LNCaP clone FGC (cell line): ENCODE measurements around the gene SORCS2.

ENCODE experiments used
- DNase-seq: peaks from one replicate; pipeline ENCODE4 v3.0.0-alpha.2; 2011; ENCODE audit warnings: low read depth
- H3K4me3 ChIP-seq: 2 replicates; pipeline ENCODE4 v1.5.1; 2011; ENCODE audit warnings: mild to moderate bottlenecking, low read depth, low read length, control low read depth
- TF ChIP-seq, protein P1 (sequence below): IDR thresholded peaks from 2 replicates; pipeline ENCODE4 v1.5.1; 2012; ENCODE audit warnings: mild to moderate bottlenecking; ENCODE audit not compliant: control insufficient read depth, insufficient read depth; ENCODE audit errors: extremely low read depth

SORCS2 gene

DNA sequence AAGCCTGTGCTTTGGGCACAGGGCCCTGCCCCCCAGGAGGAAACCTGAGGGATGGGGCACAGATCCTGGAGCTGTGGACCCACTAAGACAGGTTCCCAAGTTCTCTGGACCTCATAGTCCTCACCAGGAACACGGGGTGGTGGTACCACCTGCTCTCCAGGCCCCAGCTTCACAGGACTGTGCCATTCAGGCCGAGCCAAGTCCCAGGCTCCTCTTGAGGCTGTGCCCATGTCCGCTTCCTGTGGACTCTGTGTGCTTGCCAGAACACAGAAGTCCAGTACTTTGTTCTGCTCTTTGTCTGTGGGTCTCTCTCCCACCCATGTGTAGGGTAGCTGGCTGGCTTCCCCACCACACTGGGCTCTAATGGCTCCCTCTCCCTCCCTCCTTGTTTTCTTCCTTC lies 346.8 kb downstream of the SORCS2 start:
- H3K4me3 ChIP-seq = no peak overlapping the region
- TF ChIP-seq, protein P1, sequence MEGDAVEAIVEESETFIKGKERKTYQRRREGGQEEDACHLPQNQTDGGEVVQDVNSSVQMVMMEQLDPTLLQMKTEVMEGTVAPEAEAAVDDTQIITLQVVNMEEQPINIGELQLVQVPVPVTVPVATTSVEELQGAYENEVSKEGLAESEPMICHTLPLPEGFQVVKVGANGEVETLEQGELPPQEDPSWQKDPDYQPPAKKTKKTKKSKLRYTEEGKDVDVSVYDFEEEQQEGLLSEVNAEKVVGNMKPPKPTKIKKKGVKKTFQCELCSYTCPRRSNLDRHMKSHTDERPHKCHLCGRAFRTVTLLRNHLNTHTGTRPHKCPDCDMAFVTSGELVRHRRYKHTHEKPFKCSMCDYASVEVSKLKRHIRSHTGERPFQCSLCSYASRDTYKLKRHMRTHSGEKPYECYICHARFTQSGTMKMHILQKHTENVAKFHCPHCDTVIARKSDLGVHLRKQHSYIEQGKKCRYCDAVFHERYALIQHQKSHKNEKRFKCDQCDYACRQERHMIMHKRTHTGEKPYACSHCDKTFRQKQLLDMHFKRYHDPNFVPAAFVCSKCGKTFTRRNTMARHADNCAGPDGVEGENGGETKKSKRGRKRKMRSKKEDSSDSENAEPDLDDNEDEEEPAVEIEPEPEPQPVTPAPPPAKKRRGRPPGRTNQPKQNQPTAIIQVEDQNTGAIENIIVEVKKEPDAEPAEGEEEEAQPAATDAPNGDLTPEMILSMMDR = no peak
- no peak for DNase-seq

DNA sequence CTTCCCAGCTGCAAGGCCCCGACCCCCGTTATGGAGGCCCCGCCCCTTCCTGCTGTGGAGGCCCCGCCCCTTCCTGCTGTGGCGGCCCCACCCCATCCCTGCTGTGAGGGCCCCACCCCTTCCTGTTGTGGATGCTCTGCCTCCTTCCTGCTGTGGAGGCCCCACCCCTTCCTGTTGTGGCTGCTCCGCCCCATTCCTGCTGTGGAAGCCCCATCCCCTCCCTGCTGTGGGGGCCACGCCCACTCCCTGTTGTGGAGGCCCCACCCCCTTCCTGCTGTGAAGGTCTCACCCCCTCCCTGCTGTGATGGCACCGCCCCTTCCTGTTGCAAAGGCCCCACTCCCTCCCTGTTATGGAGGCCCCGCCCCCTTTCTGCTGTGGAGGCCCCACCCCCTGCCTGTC lies 347.3 kb downstream of the SORCS2 start:
- no peak overlapping the region for H3K4me3 ChIP-seq
- no peak for DNase-seq
- TF ChIP-seq, protein P1 = no peak

DNA sequence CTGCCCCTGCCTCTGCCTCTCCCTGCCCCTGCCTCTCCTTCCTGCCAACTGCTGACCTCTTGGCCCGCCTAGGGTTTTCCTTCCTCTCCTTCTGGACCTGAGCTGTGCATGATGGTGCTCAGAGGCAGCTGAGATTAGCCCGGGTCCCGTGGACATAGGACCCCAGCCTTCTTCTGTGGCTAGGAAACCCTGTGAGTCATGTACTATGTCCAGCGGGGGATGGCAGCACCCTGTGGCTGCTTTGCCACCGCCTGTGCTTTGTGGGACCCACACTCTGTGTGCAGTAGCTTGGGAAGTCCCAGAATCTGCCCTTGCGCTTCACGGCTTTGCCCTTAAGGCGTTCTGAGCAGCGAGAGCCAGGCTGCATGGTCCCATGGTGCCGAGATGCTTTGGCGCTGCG lies 347.9 kb downstream of the SORCS2 start:
- no peak for DNase-seq
- TF ChIP-seq, protein P1 = no peak
- H3K4me3 ChIP-seq = no peak overlapping the region

DNA sequence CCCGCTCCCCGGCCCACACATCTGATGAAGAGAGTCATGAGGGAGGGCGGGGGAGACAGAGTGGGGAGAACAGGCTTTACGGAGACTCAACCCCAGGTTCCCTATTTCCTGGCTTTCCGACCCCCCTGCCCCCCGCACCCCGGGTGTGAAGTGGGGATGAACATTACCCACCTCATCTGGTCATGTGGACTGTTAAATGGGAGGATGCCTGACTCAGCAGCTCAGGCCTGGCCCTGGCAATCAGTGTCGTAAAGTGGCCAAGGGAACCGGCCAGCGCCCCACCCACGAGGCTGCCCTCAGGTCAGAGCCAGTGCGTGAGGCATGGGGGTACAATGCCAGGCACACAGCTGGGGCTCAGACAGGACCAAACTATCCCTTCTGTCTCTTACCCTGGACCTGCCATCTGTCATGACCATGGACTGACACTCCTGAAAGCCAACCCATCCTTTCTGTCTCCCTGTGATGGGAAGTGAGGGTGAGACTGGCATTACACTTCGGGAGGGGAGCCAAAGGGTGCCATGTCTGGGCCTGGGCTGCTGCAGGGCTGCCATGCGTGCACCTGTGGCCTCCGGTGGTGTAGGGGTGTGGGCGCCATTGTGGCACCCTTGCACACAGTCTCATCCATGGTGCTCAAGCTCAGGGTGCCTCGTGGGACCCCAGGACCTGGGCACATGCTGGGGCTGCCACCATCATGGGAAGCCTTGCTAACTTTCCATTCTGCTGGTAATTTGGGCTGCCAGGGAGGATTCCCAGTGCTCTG lies 348.5 kb downstream of the SORCS2 start:
- no peak overlapping the region for H3K4me3 ChIP-seq
- TF ChIP-seq, protein P1 = no peak
- DNase-seq = no peak

DNA sequence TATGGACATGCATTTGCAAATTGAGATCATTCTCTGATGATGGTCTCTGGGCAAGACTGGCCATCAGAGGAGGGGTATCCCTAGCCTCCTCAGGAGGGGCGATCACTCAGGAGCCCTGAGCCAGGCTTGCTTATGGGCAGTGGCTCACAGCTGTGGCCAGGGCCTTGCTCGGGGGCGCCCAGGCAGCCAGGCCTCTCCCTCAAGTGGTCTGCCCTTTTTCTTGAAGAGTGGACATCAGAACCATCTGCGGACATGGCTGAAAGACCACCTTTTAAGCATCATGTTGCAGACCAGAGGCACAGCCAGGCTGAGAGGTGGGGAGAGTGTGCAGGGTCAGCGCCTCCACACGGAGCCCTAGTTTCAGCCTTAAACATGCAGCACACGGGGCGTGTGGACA lies 349.1 kb downstream of the SORCS2 start:
- DNase-seq = no peak
- TF ChIP-seq, protein P1 = no peak
- H3K4me3 ChIP-seq = no peak overlapping the region

DNA sequence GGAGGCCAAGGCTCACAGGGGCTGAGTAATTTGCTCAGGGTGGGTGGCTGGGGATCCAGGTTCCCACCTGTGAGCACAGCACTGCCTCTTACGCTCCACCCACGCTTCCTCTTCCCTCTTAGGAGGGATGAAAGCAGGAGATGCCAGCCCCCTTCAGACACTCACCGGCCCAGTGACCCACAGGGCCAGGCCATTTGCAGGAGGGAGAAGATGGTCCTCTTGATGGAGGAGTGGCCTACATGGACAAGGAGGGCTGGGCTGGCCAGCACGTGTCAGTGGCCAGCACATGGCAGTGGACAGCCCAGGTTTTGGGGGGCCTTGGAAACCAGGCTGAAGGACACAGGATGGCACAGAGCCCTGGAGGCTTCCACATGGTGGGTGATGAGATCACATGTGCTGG lies 350.4 kb downstream of the SORCS2 start:
- H3K4me3 ChIP-seq = no peak overlapping the region
- DNase-seq = no peak
- TF ChIP-seq, protein P1 = no peak
